ENCODE measurements around the gene STARD10.

GRCh38 chr11:72764503-72764902 is 29.3 kb downstream of the STARD10 start:
- no peak for TF ChIP-seq CTCF (IDR thresholded peaks at IDR 0.05)
- no peak for TF ChIP-seq POLR2A (IDR thresholded peaks at IDR 0.05)

Data from heart left ventricle (tissue), 13 donors.